ENCODE results near the gene HSPB6. TPM values are rescaled to one million over a fixed set of nuclear protein-coding genes. Genes with fewer than 3 reads are reported as not detected.

Gene HSPB6
- total and polyA plus RNA-seq, 2 of the 8 experiments (the other 6 are each of a cell fraction or from before 2014, with no cell fraction given): 0.91 TPM; not detected in 1

DNA sequence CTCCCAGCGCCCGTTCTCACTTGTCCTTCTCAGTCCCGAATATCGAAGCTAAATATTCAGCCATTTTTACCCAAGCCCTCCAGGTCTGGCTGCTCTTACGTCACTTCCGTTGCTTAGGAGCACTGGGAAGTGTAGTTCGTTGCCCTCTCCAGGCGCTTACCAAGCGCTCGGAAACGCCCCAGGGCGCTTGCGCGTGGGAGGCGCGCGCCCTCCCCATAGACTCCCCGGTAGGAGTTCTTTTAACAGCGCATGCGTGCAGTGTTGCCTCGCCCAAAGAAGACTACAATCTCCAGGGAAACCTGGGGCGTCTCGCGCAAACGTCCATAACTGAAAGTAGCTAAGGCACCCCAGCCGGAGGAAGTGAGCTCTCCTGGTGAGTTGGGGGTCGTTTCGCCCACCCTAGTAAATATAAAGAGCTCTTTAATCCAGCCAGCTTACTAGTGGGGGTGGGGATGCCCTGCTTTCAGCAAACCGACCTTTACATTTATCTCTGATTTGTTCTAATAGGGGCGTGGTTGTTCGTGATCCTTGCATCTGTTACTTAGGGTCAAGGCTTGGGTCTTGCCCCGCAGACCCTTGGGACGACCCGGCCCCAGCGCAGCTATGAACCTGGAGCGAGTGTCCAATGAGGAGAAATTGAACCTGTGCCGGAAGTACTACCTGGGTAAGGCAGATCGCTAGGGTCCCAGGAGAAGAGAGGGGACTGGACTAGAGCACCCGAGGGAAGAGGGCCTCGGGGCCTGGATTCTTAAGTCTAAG is 11.3 kb downstream of the HSPB6 start, which contains the start of the genes PSENEN and U2AF1L4 (continued):
- no peak for TF ChIP-seq POLR2A (IDR thresholded peaks at IDR 0.05; ENCODE audit: control extremely low read depth in 1 of 2, low read depth in 2 of 2, low read length in 2 of 2)
- no peak for TF ChIP-seq SRF (IDR thresholded peaks at IDR 0.05; ENCODE audit: low read depth, low read length)
- TF ChIP-seq CHD1 (IDR thresholded peaks at IDR 0.05; ENCODE audit: low read depth, low read length): no peak
- no peak for TF ChIP-seq KDM5A (IDR thresholded peaks at IDR 0.05; ENCODE audit: low read length)
- TF ChIP-seq, protein P1, sequence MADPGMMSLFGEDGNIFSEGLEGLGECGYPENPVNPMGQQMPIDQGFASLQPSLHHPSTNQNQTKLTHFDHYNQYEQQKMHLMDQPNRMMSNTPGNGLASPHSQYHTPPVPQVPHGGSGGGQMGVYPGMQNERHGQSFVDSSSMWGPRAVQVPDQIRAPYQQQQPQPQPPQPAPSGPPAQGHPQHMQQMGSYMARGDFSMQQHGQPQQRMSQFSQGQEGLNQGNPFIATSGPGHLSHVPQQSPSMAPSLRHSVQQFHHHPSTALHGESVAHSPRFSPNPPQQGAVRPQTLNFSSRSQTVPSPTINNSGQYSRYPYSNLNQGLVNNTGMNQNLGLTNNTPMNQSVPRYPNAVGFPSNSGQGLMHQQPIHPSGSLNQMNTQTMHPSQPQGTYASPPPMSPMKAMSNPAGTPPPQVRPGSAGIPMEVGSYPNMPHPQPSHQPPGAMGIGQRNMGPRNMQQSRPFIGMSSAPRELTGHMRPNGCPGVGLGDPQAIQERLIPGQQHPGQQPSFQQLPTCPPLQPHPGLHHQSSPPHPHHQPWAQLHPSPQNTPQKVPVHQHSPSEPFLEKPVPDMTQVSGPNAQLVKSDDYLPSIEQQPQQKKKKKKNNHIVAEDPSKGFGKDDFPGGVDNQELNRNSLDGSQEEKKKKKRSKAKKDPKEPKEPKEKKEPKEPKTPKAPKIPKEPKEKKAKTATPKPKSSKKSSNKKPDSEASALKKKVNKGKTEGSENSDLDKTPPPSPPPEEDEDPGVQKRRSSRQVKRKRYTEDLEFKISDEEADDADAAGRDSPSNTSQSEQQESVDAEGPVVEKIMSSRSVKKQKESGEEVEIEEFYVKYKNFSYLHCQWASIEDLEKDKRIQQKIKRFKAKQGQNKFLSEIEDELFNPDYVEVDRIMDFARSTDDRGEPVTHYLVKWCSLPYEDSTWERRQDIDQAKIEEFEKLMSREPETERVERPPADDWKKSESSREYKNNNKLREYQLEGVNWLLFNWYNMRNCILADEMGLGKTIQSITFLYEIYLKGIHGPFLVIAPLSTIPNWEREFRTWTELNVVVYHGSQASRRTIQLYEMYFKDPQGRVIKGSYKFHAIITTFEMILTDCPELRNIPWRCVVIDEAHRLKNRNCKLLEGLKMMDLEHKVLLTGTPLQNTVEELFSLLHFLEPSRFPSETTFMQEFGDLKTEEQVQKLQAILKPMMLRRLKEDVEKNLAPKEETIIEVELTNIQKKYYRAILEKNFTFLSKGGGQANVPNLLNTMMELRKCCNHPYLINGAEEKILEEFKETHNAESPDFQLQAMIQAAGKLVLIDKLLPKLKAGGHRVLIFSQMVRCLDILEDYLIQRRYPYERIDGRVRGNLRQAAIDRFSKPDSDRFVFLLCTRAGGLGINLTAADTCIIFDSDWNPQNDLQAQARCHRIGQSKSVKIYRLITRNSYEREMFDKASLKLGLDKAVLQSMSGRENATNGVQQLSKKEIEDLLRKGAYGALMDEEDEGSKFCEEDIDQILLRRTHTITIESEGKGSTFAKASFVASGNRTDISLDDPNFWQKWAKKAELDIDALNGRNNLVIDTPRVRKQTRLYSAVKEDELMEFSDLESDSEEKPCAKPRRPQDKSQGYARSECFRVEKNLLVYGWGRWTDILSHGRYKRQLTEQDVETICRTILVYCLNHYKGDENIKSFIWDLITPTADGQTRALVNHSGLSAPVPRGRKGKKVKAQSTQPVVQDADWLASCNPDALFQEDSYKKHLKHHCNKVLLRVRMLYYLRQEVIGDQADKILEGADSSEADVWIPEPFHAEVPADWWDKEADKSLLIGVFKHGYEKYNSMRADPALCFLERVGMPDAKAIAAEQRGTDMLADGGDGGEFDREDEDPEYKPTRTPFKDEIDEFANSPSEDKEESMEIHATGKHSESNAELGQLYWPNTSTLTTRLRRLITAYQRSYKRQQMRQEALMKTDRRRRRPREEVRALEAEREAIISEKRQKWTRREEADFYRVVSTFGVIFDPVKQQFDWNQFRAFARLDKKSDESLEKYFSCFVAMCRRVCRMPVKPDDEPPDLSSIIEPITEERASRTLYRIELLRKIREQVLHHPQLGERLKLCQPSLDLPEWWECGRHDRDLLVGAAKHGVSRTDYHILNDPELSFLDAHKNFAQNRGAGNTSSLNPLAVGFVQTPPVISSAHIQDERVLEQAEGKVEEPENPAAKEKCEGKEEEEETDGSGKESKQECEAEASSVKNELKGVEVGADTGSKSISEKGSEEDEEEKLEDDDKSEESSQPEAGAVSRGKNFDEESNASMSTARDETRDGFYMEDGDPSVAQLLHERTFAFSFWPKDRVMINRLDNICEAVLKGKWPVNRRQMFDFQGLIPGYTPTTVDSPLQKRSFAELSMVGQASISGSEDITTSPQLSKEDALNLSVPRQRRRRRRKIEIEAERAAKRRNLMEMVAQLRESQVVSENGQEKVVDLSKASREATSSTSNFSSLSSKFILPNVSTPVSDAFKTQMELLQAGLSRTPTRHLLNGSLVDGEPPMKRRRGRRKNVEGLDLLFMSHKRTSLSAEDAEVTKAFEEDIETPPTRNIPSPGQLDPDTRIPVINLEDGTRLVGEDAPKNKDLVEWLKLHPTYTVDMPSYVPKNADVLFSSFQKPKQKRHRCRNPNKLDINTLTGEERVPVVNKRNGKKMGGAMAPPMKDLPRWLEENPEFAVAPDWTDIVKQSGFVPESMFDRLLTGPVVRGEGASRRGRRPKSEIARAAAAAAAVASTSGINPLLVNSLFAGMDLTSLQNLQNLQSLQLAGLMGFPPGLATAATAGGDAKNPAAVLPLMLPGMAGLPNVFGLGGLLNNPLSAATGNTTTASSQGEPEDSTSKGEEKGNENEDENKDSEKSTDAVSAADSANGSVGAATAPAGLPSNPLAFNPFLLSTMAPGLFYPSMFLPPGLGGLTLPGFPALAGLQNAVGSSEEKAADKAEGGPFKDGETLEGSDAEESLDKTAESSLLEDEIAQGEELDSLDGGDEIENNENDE (IDR thresholded peaks at IDR 0.05; ENCODE audit: insufficient replicate concordance, low read length): no peak
- TF ChIP-seq JUND (IDR thresholded peaks at IDR 0.05; ENCODE audit: low read length): peak; percentile 17; the same call in 1 of the 2 replicates
- TF ChIP-seq CHD2 (IDR thresholded peaks at IDR 0.05; ENCODE audit: low read length): no peak
- no peak for TF ChIP-seq GTF2F1 (IDR thresholded peaks at IDR 0.05; ENCODE audit: borderline replicate concordance, low read depth, low read length)
- no peak for TF ChIP-seq CEBPB (IDR thresholded peaks at IDR 0.05; ENCODE audit: low read depth, low read length)
- no peak for TF ChIP-seq MAFK (IDR thresholded peaks at IDR 0.05; ENCODE audit: low read depth, low read length)
- 0 out of 2 replicates have a peak, but pooled peaks have one; percentile 12 for TF ChIP-seq PHF8 (conservative IDR thresholded peaks at IDR 0.05; ENCODE audit: low read depth, low read length)
- no peak for TF ChIP-seq RFX5 (IDR thresholded peaks at IDR 0.05; ENCODE audit: borderline replicate concordance, low read depth, low read length)

All from H1 (cell line).